CD14-positive monocyte (primary cell): ENCODE results near the gene ABTB1. TPM values are rescaled to one million over a fixed set of nuclear protein-coding genes. Genes with fewer than 3 reads are reported as not detected.
A peak's percentile ranks its signal among the peaks of the same experiment; 100 is the strongest.

ENCODE experiments used
- DNase-seq, 3 donors: peaks; one replicate each; pipeline ENCODE4 v3.0.0-alpha.2; 2011 to 2022
- H2AFZ ChIP-seq: 2 replicates; pipeline ENCODE4 v1.6.0; 2012; ENCODE audit warnings: mild to moderate bottlenecking, low read depth, low read length, inconsistent platforms; ENCODE audit not compliant: insufficient read depth, poor library complexity, severe bottlenecking
- H3K27ac ChIP-seq, 2 donors: 1 replicate in 1 of 2; 2 replicates in 1 of 2; pipeline ENCODE4 v1.5.1; 2012 to 2013; ENCODE audit warnings: low read length in 2 of 2, control low read depth in 1 of 2, inconsistent platforms in 1 of 2, low read depth in 1 of 2, mild to moderate bottlenecking in 1 of 2
- H3K27me3 ChIP-seq, 2 donors: one replicate each; pipeline versions ENCODE4 v1.6.0 to v1.6.1; 2011 to 2013; ENCODE audit warnings: low read length in 2 of 2; ENCODE audit not compliant: control insufficient read depth in 2 of 2, insufficient read depth in 2 of 2
- H3K36me3 ChIP-seq, 2 donors: replicated peaks in 1 of 2; 1 replicate in 1 of 2; 2 replicates in 1 of 2; pipeline versions ENCODE4 v1.5.1 to v1.6.1; 2012 to 2013; ENCODE audit warnings: low read length in 2 of 2, control low read depth in 1 of 2, inconsistent platforms in 1 of 2, mild to moderate bottlenecking in 1 of 2; ENCODE audit not compliant: insufficient read depth in 2 of 2, control insufficient read depth in 1 of 2
- H3K4me1 ChIP-seq, 2 donors: 1 replicate in 1 of 2; 2 replicates in 1 of 2; pipeline versions ENCODE4 v1.5.1 to v1.6.1; 2012 to 2013; ENCODE audit warnings: low read length in 2 of 2, control low read depth in 1 of 2, inconsistent platforms in 1 of 2, mild to moderate bottlenecking in 1 of 2, moderate library complexity in 1 of 2; ENCODE audit not compliant: insufficient read depth in 2 of 2, control insufficient read depth in 1 of 2
- H3K4me2 ChIP-seq: replicated peaks from 2 replicates; pipeline ENCODE3; 2012; ENCODE audit warnings: low read length, moderate library complexity, mild to moderate bottlenecking; ENCODE audit not compliant: poor library complexity, severe bottlenecking; ENCODE audit errors: extremely low read depth
- H3K4me3 ChIP-seq, 3 experiments: fragments of 200-600 bp in 1 of 3; sonication (generic) in 1 of 3; replicated peaks in 1 of 3; 1 replicate in 2 of 3; 2 replicates in 1 of 3; pipeline ENCODE4 v1.5.1; 2011 to 2013; ENCODE audit warnings: low read length in 3 of 3, mild to moderate bottlenecking in 3 of 3, control low read depth in 2 of 3, low read depth in 2 of 3, inconsistent platforms in 1 of 3, moderate library complexity in 1 of 3
- H3K79me2 ChIP-seq: 2 replicates; pipeline ENCODE4 v1.6.0; 2012; ENCODE audit warnings: mild to moderate bottlenecking, control low read depth, inconsistent platforms, low read length, moderate library complexity; ENCODE audit not compliant: insufficient read depth
- H3K9ac ChIP-seq: 2 replicates; pipeline ENCODE4 v1.6.0; 2017; ENCODE audit warnings: low read length, mild to moderate bottlenecking; ENCODE audit not compliant: insufficient read depth, poor library complexity, severe bottlenecking
- H3K9me3 ChIP-seq, 2 donors: replicated peaks in 1 of 2; 1 replicate in 1 of 2; 2 replicates in 1 of 2; pipeline versions ENCODE4 v1.5.1 to v1.6.1; 2012 to 2013; ENCODE audit warnings: low read length in 2 of 2, control low read depth in 1 of 2; ENCODE audit not compliant: control insufficient read depth in 1 of 2, insufficient read depth in 1 of 2
- H4K20me1 ChIP-seq: 2 replicates; pipeline ENCODE4 v1.6.0; 2012; ENCODE audit warnings: mild to moderate bottlenecking, low read length, control low read depth, moderate library complexity; ENCODE audit not compliant: insufficient read depth
- H3K27ac Mint-ChIP-seq, 7 donors: one replicate each; pipeline ENCODE4 v1.8.0; 2020; ENCODE audit warnings: mild to moderate bottlenecking in 7 of 7, mixed read lengths in 7 of 7, moderate library complexity in 6 of 7, inconsistent platforms in 2 of 7
- H3K27me3 Mint-ChIP-seq, 3 donors: one replicate each; pipeline ENCODE4 v1.8.0; 2021 to 2022; ENCODE audit warnings: low read depth in 3 of 3, mild to moderate bottlenecking in 3 of 3, mixed read lengths in 3 of 3, moderate library complexity in 3 of 3, inconsistent platforms in 1 of 3
- H3K36me3 Mint-ChIP-seq, 2 donors: one replicate each; pipeline ENCODE4 v1.8.0; 2020; ENCODE audit warnings: mixed read lengths in 2 of 2, inconsistent platforms in 1 of 2, mild to moderate bottlenecking in 1 of 2
- H3K4me1 Mint-ChIP-seq: one replicate; pipeline ENCODE4 v1.8.0; 2020; ENCODE audit warnings: mild to moderate bottlenecking, mixed read lengths
- H3K4me3 Mint-ChIP-seq, 2 donors: one replicate each; pipeline ENCODE4 v1.8.0; 2020; ENCODE audit warnings: mild to moderate bottlenecking in 2 of 2, mixed read lengths in 2 of 2, moderate library complexity in 1 of 2
- H3K9me3 Mint-ChIP-seq, 7 donors: one replicate each; pipeline ENCODE4 v1.8.0; 2020 to 2022; ENCODE audit warnings: mixed read lengths in 7 of 7, mild to moderate bottlenecking in 6 of 7, moderate library complexity in 6 of 7, inconsistent platforms in 2 of 7
- WGBS: methylation state at CpG from one replicate; pipeline ENCODE4 v1.1.5; 2013; ENCODE audit warnings: missing lambda C conversion rate; ENCODE audit not compliant: insufficient coverage; 5-methylcytosine and 5-hydroxymethylcytosine counted together
- intact Hi-C, 2 donors: fragments of 100-400 bp; cut with micrococcal nuclease; formaldehyde crosslinking; loops; one replicate each; pipeline versions ENCODE4 v1.15.0 to v1.15.1; 2023
- polyA plus RNA-seq, 3 donors: library from polyadenylated mRNA; depleted of rRNA in 1 of 3; unstranded in 2 of 3; stranded (reverse) in 1 of 3; fragments of 300-500 nt in 2 of 3; fragments of >200 nt in 1 of 3; fragmentation: Illumina TruSeq in 2 of 3; gene quantifications; 1 replicate in 2 of 3; 2 replicates in 1 of 3; pipeline ENCODE4 v1.2.3, GENCODE V29; 2012 to 2021
- TF ChIP-seq, protein P1 (sequence below): fragments of 200-600 bp; IDR thresholded peaks from one replicate; pipeline ENCODE4 v1.8.0; 2022; ENCODE audit warnings: antibody characterized with exemption, mild to moderate bottlenecking

ABTB1 gene
- polyA plus RNA-seq, 3 donors, result 107 to 246 (median 118) TPM

DNA sequence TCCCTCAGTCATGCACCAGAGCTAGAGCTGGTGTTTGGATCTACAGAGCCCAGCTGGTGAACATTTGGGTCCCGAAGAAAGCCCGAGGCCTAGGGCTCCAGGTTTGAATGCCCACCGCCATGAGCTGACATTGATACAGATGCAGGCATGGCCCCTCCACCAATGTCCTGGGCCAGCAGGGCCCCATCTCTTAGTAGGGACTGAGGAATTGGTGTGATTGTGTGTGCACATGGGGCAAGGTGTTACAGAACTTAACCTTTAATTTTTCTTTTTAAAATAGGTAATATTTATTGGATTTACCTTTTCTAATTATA is 32.8 kb upstream of the ABTB1 start:
- Mint-ChIP-seq H3K27ac (peak overlapping the region in 1 of 7 donors; percentile 14), H3K27me3 (peaks cover 0 to 4% (median 3%) of the 10 kb centered on the region in 3 donors), H3K4me1 (peaks cover 10% of the 10 kb centered on the region), H3K36me3 (no peaks in the 10 kb centered on the region), H3K4me3 (no peak overlapping the region), H3K9me3 (no peaks in the 10 kb centered on the region)
- Histone ChIP-seq H3K36me3 (no peaks in the 10 kb centered on the region), H3K9ac (no peak overlapping the region), H3K27me3 (no peaks in the 10 kb centered on the region), H3K4me3 (no peak overlapping the region), H4K20me1 (no peaks in the 10 kb centered on the region), H3K9me3 (no peaks in the 10 kb centered on the region), H3K79me2 (no peaks in the 10 kb centered on the region), H2AFZ (no peak overlapping the region), H3K4me2 (no peak overlapping the region), H3K4me1 (peaks cover 7% of the 10 kb centered on the region in 2 donors), H3K27ac (no peak overlapping the region)
- TF ChIP-seq, protein P1, sequence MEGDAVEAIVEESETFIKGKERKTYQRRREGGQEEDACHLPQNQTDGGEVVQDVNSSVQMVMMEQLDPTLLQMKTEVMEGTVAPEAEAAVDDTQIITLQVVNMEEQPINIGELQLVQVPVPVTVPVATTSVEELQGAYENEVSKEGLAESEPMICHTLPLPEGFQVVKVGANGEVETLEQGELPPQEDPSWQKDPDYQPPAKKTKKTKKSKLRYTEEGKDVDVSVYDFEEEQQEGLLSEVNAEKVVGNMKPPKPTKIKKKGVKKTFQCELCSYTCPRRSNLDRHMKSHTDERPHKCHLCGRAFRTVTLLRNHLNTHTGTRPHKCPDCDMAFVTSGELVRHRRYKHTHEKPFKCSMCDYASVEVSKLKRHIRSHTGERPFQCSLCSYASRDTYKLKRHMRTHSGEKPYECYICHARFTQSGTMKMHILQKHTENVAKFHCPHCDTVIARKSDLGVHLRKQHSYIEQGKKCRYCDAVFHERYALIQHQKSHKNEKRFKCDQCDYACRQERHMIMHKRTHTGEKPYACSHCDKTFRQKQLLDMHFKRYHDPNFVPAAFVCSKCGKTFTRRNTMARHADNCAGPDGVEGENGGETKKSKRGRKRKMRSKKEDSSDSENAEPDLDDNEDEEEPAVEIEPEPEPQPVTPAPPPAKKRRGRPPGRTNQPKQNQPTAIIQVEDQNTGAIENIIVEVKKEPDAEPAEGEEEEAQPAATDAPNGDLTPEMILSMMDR, result no peak
- intact Hi-C loops, result loop anchor here in 1 of 2 donors (10.0 kb wide), 1 partner anchor 725 kb away; no protein-coding TSS in a partner anchor
- WGBS, result no CpG with 5 or more reads among the region's 3 CpGs
- no peak for DNase-seq

DNA sequence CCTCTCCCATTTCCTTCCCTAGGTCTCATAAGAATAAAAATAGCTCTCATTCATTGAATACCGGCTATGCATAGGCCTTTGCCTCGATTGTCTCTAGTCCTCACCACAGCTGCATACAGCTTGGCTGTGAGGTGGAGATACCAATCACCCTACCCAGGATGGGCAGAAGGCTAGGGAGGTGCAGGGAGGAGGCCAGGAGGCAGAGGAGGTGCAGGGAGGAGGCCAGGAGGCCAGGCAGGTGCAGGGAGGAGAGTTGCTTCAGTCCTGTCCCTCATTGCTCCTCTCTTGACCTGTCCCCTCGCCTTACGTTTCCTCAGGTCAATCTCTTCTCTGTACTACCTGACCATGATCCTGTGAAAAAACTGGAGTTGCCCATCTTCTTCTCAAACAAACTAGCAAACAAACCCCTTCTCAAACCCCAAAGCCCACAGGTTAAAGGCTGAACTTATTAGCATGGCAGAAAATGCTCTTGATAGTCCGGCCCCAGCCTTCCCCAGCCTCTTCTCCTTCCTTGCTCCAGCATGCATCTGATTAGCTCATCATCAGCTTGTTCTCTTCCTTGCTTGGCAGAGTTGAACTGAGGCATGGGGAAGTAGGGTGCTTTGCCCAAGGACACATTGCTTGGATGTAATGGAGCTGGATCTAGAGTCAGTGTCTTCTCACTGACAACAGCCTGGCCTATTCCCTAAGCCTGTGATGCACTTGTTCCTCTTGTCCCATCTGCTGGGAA is 27.9 kb upstream of the ABTB1 start:
- H3K9me3 ChIP-seq, result no peaks in the 10 kb centered on the region
- no peak overlapping the region for H3K9ac ChIP-seq
- no peaks in the 10 kb centered on the region for H3K36me3 Mint-ChIP-seq
- H3K4me3 Mint-ChIP-seq, result no peak overlapping the region
- no peaks in the 10 kb centered on the region for H3K36me3 ChIP-seq
- H3K27me3 Mint-ChIP-seq, result peaks cover 0 to 1% (median 0%) of the 10 kb centered on the region in 3 donors
- no peaks in the 10 kb centered on the region for H3K27me3 ChIP-seq
- H3K4me3 ChIP-seq, result no peak overlapping the region
- no CpG with 5 or more reads among the region's 5 CpGs for whole genome bisulfite sequencing
- no peak overlapping the region for H3K27ac ChIP-seq
- no peak overlapping the region for H3K4me2 ChIP-seq
- H3K4me1 Mint-ChIP-seq, result peaks cover 9% of the 10 kb centered on the region
- no peaks in the 10 kb centered on the region for H3K79me2 ChIP-seq
- no peaks in the 10 kb centered on the region for H3K9me3 Mint-ChIP-seq
- no peaks in the 10 kb centered on the region for H4K20me1 ChIP-seq
- H3K27ac Mint-ChIP-seq, result no peak overlapping the region
- TF ChIP-seq, protein P1, result no peak
- no peak for DNase-seq
- no peak overlapping the region for H2AFZ ChIP-seq
- intact Hi-C loops, result loop anchor here in 1 of 2 donors (10.0 kb wide), 1 partner anchor 720 kb away; no protein-coding TSS in a partner anchor
- H3K4me1 ChIP-seq, result peaks cover 7% of the 10 kb centered on the region in 2 donors
